ENCODE measurements around the gene ZSCAN30.
A peak's percentile ranks its signal among the peaks of the same experiment; 100 is the strongest.

DNA sequence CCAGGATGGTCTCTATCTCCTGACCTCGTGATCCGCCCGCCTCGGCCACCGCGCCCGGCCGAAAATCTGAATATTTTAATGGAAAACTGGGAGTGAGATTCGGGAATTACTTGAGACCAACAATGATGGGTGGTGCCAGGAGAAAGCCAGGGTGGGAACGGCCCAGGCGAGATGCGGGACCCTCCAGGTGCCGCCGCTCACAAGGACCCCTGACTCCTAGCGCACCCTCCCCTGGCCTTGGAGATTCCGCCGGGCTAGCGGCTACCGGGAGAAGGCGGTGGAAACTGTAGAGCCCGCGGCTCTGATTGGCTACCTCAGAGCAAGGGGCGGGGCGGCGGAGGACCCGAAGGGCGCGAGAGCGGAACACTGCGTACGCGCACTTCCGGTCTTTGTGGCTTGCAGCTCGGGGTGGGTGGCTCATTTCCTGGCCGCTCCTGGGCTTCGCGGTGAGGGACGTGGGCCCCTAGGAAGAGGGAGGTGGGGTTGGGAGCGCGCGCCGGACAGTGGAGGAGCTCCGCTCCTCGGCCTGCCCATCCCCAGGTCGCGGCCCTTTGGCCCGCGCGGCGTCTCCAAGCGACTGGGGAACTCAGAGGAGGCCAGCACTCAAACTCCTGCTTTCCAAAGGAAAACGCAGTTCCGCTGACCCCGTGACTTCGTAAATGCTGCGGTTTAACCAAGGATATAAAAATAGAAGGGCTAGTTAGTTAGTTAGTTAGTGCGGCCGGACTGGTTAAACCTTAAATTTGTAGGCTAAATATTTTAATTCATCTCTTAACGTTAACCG lies 49.2 kb downstream of the ZSCAN30 start, which contains the start of gene ZNF397:
- TF ChIP-seq, protein P1, sequence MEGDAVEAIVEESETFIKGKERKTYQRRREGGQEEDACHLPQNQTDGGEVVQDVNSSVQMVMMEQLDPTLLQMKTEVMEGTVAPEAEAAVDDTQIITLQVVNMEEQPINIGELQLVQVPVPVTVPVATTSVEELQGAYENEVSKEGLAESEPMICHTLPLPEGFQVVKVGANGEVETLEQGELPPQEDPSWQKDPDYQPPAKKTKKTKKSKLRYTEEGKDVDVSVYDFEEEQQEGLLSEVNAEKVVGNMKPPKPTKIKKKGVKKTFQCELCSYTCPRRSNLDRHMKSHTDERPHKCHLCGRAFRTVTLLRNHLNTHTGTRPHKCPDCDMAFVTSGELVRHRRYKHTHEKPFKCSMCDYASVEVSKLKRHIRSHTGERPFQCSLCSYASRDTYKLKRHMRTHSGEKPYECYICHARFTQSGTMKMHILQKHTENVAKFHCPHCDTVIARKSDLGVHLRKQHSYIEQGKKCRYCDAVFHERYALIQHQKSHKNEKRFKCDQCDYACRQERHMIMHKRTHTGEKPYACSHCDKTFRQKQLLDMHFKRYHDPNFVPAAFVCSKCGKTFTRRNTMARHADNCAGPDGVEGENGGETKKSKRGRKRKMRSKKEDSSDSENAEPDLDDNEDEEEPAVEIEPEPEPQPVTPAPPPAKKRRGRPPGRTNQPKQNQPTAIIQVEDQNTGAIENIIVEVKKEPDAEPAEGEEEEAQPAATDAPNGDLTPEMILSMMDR (IDR thresholded peaks at IDR 0.05), result no peak
- TF ChIP-seq POLR2AphosphoS5 (IDR thresholded peaks at IDR 0.05), result peak; percentile 99

Measured in esophagus muscularis mucosa (tissue), 3 donors.